ENCODE data around the gene F13A1. TPM values are rescaled to one million over a fixed set of nuclear protein-coding genes. Genes with fewer than 3 reads are reported as not detected.
"Not testable (repeated sequence)": the region's sequence is repeated elsewhere in the genome, so short reads cannot be mapped to it uniquely, and the experiment has no call there.

Gene F13A1
- total RNA-seq, 2 experiments from 2014 or later: not detected

- ChIA-PET CTCF (no interaction called here), POLR2A (no interaction called here)
Measured at GRCh38 chr6:6320901-6321300, 439 bp upstream of the F13A1 start.

GRCh38 chr6:6317825-6318733, 2.4 kb downstream of the F13A1 start:
- CTCF ChIA-PET: no interaction called here
- POLR2A ChIA-PET: interaction anchor here (0.7 kb wide), 1 partner anchor 1266 kb away, joined by 5 read pairs; no protein-coding TSS in a partner anchor

GRCh38 chr6:6317386-6317785, 3.1 kb downstream of the F13A1 start:
- ChIA-PET POLR2A (no interaction called here), CTCF (no interaction called here)

GRCh38 chr6:6315660-6316059, 4.8 kb downstream of the F13A1 start:
- POLR2A ChIA-PET: no interaction called here
- CTCF ChIA-PET: no interaction called here

- ChIA-PET CTCF (no interaction called here), POLR2A (no interaction called here)
Measured at GRCh38 chr6:6314596-6314995, 5.9 kb downstream of the F13A1 start.

GRCh38 chr6:6312901-6313441, 7.5 kb downstream of the F13A1 start:
- ChIA-PET CTCF (no interaction called here), POLR2A (no interaction called here)

- CTCF ChIA-PET: no interaction called here
- POLR2A ChIA-PET: no interaction called here
Measured at GRCh38 chr6:6305575-6305974, 14.9 kb downstream of the F13A1 start.

GRCh38 chr6:6300383-6300782, 20.1 kb downstream of the F13A1 start:
- CTCF ChIA-PET, POLR2A ChIA-PET: not testable (repeated sequence)

GRCh38 chr6:6293317-6293716, 27.1 kb downstream of the F13A1 start:
- POLR2A ChIA-PET: no interaction called here
- CTCF ChIA-PET: no interaction called here

GRCh38 chr6:6287415-6287814, 33.0 kb downstream of the F13A1 start:
- ChIA-PET CTCF (no interaction called here), POLR2A (no interaction called here)

- CTCF ChIA-PET: no interaction called here
- POLR2A ChIA-PET: no interaction called here
Measured at GRCh38 chr6:6285679-6286078, 34.8 kb downstream of the F13A1 start.

- CTCF ChIA-PET: no interaction called here
- POLR2A ChIA-PET: no interaction called here
Measured at GRCh38 chr6:6284221-6284966, 36.1 kb downstream of the F13A1 start.

- ChIA-PET POLR2A (no interaction called here), CTCF (no interaction called here)
Measured at GRCh38 chr6:6283746-6284145, 36.7 kb downstream of the F13A1 start.

GRCh38 chr6:6282716-6283115, 37.7 kb downstream of the F13A1 start:
- ChIA-PET POLR2A (no interaction called here), CTCF (no interaction called here)

- ChIA-PET POLR2A (no interaction called here), CTCF (no interaction called here)
Measured at GRCh38 chr6:6277413-6277812, 43.0 kb downstream of the F13A1 start.

GRCh38 chr6:6270948-6271535, 49.4 kb downstream of the F13A1 start:
- CTCF ChIA-PET: no interaction called here
- POLR2A ChIA-PET: no interaction called here

GRCh38 chr6:6260196-6260722, 60.2 kb downstream of the F13A1 start:
- CTCF ChIA-PET: no interaction called here
- POLR2A ChIA-PET: no interaction called here

- CTCF ChIA-PET: no interaction called here
- POLR2A ChIA-PET: no interaction called here
Measured at GRCh38 chr6:6256886-6257285, 63.6 kb downstream of the F13A1 start.

- ChIA-PET CTCF (no interaction called here), POLR2A (no interaction called here)
Measured at GRCh38 chr6:6256259-6256658, 64.2 kb downstream of the F13A1 start.

- POLR2A ChIA-PET: no interaction called here
- CTCF ChIA-PET: no interaction called here
Measured at GRCh38 chr6:6251555-6252280, 68.7 kb downstream of the F13A1 start.
